Stimulated activated CD4-positive, alpha-beta T cell treated with anti-CD3 and anti-CD28 coated beads, Interleukin-15, amount 100 ng/mL, for 1 hour (primary cell): ENCODE measurements around the gene PPM1A.

ENCODE experiments used
- DNase-seq, 2 donors: peaks; one replicate each; pipeline ENCODE4 v3.0.0-alpha.2; 2020; ENCODE audit warnings: low read depth in 1 of 2, low spot score in 1 of 2

The PPM1A gene

GRCh38 chr14:60226298-60226697, 22.7 kb upstream of the PPM1A start:
- DNase-seq: no peak

- DNase-seq: no peak
These were observed 21.7 kb upstream of the PPM1A start for GRCh38 chr14:60227291-60227690.

- no peak for DNase-seq
These were observed 19.4 kb upstream of the PPM1A start for GRCh38 chr14:60229614-60230013.

- DNase-seq: no peak
These were observed 16.8 kb upstream of the PPM1A start for GRCh38 chr14:60232185-60232584.

- no peak for DNase-seq
These were observed 15.8 kb upstream of the PPM1A start for GRCh38 chr14:60233251-60233650.

GRCh38 chr14:60233891-60234290, 15.1 kb upstream of the PPM1A start:
- no peak for DNase-seq

- DNase-seq: no peak
These were observed 13.6 kb upstream of the PPM1A start for GRCh38 chr14:60235440-60235839.

- no peak for DNase-seq
These were observed 10.1 kb upstream of the PPM1A start for GRCh38 chr14:60238955-60239354.

GRCh38 chr14:60240139-60240856, 8.7 kb upstream of the PPM1A start:
- DNase-seq: no peak

GRCh38 chr14:60241091-60241490, 7.9 kb upstream of the PPM1A start:
- DNase-seq: no peak

- no peak for DNase-seq
These were observed 6.6 kb upstream of the PPM1A start for GRCh38 chr14:60242429-60242828.

- no peak for DNase-seq
These were observed 3.4 kb upstream of the PPM1A start for GRCh38 chr14:60245380-60246177.

GRCh38 chr14:60247994-60248696, 876 bp upstream of the PPM1A start:
- DNase-seq: peak; percentile 61 to 64

- peak; percentile 22 to 53 for DNase-seq
These were observed 568 bp downstream of the PPM1A start for GRCh38 chr14:60249321-60250256.

- no peak for DNase-seq
These were observed 1.4 kb downstream of the PPM1A start for GRCh38 chr14:60250257-60251035.

- DNase-seq: no peak
These were observed 2.9 kb downstream of the PPM1A start for GRCh38 chr14:60251877-60252276.

- DNase-seq: no peak
These were observed 3.6 kb downstream of the PPM1A start for GRCh38 chr14:60252630-60253029.

GRCh38 chr14:60253649-60254048, 4.6 kb downstream of the PPM1A start:
- no peak for DNase-seq

- no peak for DNase-seq
These were observed 5.2 kb downstream of the PPM1A start for GRCh38 chr14:60254176-60254575.

GRCh38 chr14:60257865-60258264, 8.8 kb downstream of the PPM1A start:
- DNase-seq: no peak
